22Rv1 (cell line): ENCODE measurements around the gene CHRNA4.

ENCODE experiments used
- H3K27ac ChIP-seq: fragments of 450-650 bp; 2 replicates; pipeline ENCODE4 v1.5.1; 2017
- CTCF ChIP-seq: fragments of 450-650 bp; IDR thresholded peaks from 2 replicates; pipeline ENCODE4 v1.5.1; 2017; ENCODE audit warnings: mild to moderate bottlenecking
- ZFX ChIP-seq: fragments of 450-650 bp; IDR thresholded peaks from 2 replicates; pipeline ENCODE4 v1.6.1; 2017; ENCODE audit warnings: antibody characterized with exemption, borderline replicate concordance

Gene CHRNA4

GRCh38 chr20:63401384-63402110 is 40.4 kb upstream of the CHRNA4 start:
- H3K27ac ChIP-seq = no peak overlapping the region
- TF ChIP-seq CTCF = no peak
- no peak for TF ChIP-seq ZFX

GRCh38 chr20:63400486-63401210 is 39.5 kb upstream of the CHRNA4 start:
- no peak for TF ChIP-seq ZFX
- peak; percentile 21; the same call in 1 of the 2 replicates for TF ChIP-seq CTCF
- H3K27ac ChIP-seq = no peak overlapping the region

- no peak overlapping the region for H3K27ac ChIP-seq
- TF ChIP-seq CTCF = no peak
- TF ChIP-seq ZFX = no peak
Observed at GRCh38 chr20:63399596-63400375, 38.6 kb upstream of the CHRNA4 start.

GRCh38 chr20:63398744-63399514 is 37.8 kb upstream of the CHRNA4 start:
- H3K27ac ChIP-seq = no peak overlapping the region
- no peak for TF ChIP-seq CTCF
- no peak for TF ChIP-seq ZFX

- TF ChIP-seq CTCF = no peak
- no peak for TF ChIP-seq ZFX
Observed at GRCh38 chr20:63397946-63398450, 36.8 kb upstream of the CHRNA4 start.

GRCh38 chr20:63397155-63397843 is 36.1 kb upstream of the CHRNA4 start:
- no peak for TF ChIP-seq ZFX
- no peak for TF ChIP-seq CTCF

More at GRCh38 chr20:63397946-63398450, 36.8 kb upstream of the CHRNA4 start:
- H3K27ac ChIP-seq = no peak overlapping the region

More at GRCh38 chr20:63397155-63397843, 36.1 kb upstream of the CHRNA4 start:
- no peak overlapping the region for H3K27ac ChIP-seq
